Femur (tissue), 1 donor: ENCODE results near the gene ARL2.
"Not testable (repeated sequence)": the region's sequence is repeated elsewhere in the genome, so short reads cannot be mapped to it uniquely, and the experiment has no call there.

Experiments used
- DNase-seq: peaks from one replicate; pipeline ENCODE4 v3.0.0-alpha.2; 2017

The ARL2 gene

GRCh38 chr11:65008873-65009272 lies 5.1 kb upstream of the ARL2 start:
- no peak for DNase-seq

GRCh38 chr11:65013130-65013887 lies 651 bp upstream of the ARL2 start:
- DNase-seq, result peak; percentile 95

- no peak for DNase-seq
These were observed 817 bp downstream of the ARL2 start for GRCh38 chr11:65014726-65015227.

- no peak for DNase-seq
These were observed 2.7 kb downstream of the ARL2 start for GRCh38 chr11:65016705-65017104.

DNA sequence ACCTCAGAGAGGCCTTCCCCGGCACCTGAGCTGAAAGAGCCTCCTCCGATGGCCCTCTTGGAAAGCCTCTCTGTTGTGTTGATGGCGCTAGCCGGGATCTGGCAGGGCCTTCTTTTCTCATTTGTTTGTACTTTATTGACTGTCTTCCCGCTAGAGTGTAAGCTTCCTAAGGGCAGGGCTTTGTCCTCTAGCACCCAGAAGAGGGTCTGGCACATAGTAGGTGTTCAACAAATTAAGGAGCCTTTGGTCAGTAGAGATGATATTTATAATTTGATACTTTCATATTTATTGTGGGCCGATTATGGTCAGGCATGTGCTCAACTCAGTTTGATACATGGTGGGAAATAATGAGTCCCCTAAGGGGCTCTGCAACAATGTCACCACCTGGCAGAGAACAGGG lies 4.0 kb downstream of the ARL2 start:
- DNase-seq, result no peak

GRCh38 chr11:65019824-65020223 lies 5.9 kb downstream of the ARL2 start:
- no peak for DNase-seq

GRCh38 chr11:65021003-65021402 lies 7.0 kb downstream of the ARL2 start:
- no peak for DNase-seq

DNA sequence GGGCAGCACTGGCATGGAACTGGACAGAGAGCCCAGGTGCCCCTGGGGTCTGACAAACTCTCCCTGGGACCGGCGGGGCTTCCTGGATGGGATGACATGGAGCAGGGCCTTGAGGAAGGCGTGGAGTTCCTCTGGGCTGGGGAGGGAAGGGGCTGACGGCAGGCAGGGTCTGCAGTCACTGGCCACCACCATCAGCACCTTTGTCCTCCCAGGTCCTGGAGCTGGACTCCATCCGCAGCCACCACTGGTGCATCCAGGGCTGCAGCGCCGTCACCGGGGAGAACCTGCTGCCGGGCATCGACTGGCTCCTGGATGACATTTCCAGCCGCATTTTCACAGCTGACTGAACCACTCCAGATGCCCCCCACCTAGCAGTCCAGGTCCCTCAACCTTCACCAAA lies 7.5 kb downstream of the ARL2 start:
- no peak for DNase-seq

DNA sequence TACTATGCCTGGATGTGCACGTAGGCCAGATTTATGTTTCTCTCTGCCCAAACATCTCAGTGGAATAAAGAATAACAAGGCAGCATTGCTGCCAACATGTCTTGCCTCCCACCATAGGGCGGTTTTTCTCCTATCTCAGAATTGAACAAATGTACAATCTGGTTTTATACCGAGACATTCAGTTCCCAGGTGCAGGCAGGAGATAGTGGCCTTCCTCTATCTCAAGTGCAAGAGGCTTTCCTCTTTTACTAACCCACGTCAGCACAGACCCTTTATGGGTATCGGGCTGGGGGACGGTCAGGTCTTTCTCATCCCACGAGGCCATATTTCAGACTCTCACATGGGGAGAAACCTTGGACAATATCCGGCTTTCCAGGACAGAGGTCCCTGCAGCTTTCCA lies 9.5 kb downstream of the ARL2 start:
- DNase-seq, result not testable (repeated sequence)

GRCh38 chr11:65026810-65027209 lies 12.8 kb downstream of the ARL2 start:
- no peak for DNase-seq

DNA sequence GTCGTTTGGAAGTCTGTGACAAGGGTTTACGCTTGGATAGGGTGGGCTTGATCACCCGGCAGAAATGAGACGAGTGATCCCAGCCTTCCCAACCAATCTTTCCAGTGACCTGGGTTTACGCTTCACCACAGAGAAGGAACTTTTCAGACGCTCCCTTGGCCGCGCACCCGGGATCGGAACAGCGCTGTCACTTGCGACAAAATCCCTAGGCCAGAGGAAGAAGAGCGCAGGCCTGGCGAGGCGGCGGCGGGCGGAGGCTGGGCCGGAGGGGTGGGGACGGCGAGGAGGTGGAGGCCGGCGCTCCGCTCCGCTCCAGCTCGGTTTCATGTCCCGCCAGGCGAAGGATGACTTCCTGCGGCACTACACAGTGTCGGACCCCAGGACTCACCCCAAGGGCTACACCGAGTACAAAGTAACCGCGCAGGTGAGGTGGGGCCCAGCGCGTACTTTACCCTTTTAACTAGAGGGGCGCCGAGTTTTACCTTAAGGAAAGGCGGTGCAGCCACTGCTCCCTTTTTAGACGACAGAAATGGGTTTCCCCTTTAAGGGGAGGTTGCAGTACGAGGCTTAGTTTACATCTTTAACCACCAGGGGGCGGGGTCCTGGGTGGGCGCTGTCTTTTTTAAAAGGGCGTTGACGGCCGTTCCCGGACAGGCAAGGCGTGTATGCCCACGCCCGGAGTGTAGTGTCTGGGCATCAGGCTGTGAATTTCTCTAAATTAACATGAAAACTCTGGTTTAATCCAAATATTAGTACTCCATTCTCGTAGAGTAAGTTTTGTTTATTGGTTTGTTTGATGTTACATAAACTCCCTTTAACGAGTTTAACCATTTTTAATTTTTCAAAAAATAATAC lies 13.5 kb downstream of the ARL2 start, which contains the start of gene SNX15:
SNX15 (plus strand) TSS at position 227 of the 855 bp plus-strand sequence; CDS start at position 326, 99 bp downstream.
- DNase-seq, result peak; percentile 96

DNA sequence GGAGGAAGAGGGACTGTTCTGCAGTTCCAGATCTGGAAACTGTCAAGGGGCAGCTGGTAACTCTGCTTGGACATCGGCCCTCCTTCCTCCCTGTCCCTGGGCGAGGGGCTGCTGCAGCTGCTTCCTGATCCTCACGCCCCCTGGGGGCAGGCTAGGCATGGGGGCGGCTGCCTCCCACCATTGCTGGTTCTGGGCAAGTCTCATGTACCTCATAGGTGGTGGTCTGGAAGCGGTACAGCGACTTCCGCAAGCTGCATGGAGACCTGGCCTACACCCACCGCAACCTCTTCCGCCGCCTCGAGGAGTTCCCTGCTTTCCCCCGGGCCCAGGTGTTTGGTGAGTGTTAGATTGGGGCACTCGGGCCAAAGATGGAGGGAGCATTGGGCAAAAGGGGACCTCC lies 18.3 kb downstream of the ARL2 start:
- DNase-seq, result no peak

DNA sequence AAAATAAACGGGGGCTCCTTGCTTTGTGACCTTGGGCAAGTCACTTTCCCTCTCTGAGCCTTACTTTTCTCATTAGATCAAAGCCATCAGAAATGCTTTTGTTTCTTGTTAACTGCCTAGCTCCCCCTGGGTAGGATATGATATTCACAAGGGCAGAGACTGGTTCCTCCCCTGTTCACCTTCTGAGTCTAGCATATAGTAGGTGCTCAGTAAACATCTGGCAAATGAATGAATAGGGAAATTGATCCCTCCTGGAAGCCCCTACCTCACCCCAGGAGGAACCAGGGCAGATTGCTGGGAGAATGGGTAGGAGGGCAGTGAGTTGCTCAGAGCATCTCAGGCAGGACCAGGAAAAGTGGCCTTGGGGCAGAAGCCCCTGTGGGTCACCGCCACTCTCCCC lies 20.5 kb downstream of the ARL2 start:
- DNase-seq, result no peak

DNA sequence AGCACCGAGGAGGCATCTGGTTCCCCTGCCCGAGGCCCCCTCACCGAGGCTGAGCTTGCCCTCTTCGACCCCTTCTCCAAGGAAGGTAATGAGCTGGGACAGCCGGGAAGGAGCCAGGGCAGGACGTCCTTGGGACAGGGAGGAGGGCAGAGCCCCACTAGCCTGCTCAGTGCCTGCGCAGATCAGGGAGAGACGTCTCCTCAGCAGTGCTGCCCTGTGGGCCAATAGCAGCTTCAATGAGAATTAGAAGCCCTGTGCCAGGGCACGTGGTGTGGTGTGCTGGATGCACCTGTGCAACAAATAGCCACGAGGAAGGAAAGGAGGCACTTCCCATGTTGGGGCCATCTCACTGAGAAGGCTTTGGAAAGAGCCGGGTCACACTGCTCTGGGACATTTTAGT lies 21.6 kb downstream of the ARL2 start:
- no peak for DNase-seq

DNA sequence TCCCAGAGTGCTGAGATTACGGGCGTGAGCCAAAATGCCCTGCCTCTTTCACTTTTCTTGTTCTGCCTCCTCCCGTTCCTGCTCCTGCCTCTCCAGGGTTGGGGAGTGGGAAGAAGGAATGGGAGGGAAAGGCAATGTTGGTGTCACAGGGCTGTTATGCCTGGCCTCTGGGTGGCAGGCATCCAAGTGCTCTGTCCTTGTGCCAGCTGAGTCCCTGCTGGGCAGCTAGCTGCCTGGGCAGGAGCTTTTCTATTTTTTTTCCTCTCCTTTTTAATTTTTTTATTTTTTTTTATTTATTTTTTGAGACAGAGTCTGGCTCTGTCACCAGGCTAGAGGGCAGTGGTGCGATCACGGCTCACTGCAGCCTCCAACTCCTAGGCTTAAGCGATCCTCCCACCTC lies 23.0 kb downstream of the ARL2 start:
- no peak for DNase-seq

DNA sequence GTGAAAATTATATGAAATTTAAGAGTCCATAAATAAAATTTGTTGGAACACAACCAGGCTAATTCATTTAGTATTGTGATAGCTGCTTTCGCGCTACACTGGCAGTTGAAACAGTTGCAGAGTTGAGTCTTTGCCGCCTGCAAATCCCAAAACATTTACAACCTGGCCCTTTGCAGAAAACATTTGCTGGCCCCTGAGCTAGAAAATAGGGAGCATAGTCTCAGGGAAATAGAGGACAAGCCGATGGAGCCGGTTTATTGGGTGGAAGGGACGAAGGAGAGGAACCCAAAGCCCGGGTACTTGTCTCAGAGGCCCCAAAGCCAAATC lies 26.5 kb downstream of the ARL2 start:
- DNase-seq, result no peak

GRCh38 chr11:65040847-65041622 lies 27.1 kb downstream of the ARL2 start, which contains the start of gene SAC3D1:
Gene SAC3D1 (plus strand): TSS chr11:65041210. CDS start chr11:65041293, 83 bp downstream.
- peak; percentile 94 for DNase-seq

DNA sequence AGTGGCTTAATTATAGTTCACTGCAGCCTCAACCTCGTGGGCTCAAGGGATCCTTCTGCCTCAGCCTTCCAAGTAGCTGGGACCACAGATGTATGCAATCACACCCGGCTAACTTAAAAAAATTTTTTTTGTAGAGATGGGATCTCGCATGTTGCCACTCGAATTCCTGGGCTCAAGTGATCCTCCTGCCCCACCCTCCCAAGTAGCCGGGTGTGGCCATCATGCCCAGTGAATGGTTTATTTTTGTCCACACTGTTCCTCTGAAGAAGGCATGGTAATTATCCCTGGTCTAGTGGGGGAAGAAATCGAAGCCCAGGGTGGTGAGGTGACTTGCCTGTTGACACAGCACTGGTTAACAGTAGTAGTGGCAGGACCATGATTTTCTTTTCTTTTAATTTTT lies 28.9 kb downstream of the ARL2 start:
- no peak for DNase-seq

- DNase-seq, result peak; percentile 60
These were observed 30.0 kb downstream of the ARL2 start for GRCh38 chr11:65043881-65044501.

DNA sequence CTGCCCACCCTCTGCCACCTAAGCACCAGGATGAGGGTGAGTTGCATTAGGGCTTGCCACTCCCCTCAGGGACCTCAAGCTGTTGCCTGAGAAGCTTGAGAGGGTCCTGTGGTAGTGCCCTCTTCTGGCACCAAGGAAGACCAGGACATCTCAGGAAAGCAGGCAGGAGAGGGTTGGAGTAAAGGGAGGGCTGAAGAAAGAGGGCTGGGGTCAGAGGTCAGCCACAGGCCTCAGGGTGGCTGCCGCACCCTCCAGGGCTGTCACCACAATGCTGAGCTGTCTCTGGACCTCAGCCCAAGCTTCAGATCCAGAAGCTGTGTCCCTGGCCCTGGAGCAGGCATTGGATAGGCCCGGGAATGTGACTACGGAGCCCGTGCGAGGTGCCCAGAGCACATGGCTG lies 31.1 kb downstream of the ARL2 start:
- DNase-seq, result no peak

GRCh38 chr11:65045728-65046127 lies 31.8 kb downstream of the ARL2 start:
- DNase-seq, result no peak

- DNase-seq, result peak; percentile 50
These were observed 33.8 kb downstream of the ARL2 start for GRCh38 chr11:65047581-65048422.
